Ramos (cell line): ENCODE results near the gene PLXNA2.

Experiments
- in situ Hi-C: fragments of 300-500 bp; cut with MboI; formaldehyde crosslinking; loops from one replicate; pipeline ENCODE4 v1.14.3; 2022; ENCODE audit warnings: low sequenced_read_pairs; ENCODE audit not compliant: unreplicated experiment

PLXNA2 gene

DNA sequence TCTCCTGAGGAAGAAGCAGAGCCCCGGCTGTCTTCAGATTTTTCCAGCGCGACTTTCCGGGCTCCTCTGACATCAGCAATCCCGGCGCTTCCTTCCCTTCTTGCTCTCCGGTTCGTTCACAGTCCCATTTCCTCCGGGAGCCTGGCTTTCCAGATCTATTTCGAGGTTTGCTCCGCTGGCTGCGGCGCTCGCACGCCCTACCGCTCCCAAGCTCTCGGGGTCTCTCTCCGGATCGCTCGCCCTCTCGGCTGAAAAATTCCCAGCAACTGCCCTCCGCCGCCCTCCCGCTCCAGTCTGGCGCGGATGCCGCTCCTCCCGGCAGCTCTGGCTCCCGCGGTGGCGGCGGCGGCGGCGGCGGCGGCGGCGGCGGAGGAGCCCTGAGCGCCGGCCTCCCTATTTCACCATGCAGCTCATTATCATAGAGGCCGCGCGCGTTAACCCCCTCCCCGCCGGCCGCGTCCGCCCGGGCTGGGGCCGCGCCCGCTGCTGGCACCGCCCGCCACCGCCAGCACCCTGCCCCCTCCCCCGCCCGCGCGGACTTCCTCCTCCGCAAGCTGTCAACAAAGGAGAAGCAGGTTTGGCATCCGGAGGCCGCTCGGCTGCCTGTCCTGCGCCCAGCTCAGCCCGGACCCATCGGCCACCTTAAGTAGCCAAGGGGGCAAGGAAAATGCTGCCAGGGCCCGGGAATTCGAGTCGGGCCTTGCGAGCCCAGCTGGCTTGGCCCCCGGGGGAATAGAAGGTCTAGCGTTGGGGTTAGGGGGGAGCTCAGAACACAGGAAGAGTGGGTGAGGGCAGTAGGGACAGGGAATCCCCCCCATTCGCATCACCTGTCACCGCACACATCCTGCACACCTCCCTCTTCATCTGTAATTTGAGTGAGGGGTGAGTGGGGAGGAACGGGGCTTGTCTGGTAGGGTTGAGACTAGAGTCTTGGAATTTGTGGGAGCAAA lies at the start of gene PLXNA2:
TSS of gene PLXNA2 (minus strand) at position 418 of the 950 bp plus-strand sequence. CDS start 26,462 bp downstream, outside the sequence.
- in situ Hi-C loops: no loop called here

DNA sequence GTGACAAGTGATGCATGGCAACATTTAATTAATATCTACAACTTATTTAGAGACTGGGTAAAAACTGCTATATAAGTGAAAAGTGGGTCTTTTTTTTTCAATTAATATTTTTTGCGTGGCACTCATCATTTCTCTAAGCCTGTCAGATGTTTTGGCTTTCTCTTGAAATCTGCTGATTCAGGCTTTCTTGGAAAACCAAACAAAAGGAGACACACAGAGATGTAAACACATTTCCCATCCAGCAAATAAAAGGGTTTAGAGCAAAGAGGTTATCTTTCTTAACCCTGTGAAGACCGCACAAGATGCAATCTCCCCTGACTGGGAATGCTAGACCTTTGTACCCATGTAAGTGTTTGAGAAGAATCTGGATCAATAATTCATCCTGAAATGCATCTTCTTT lies 48.7 kb upstream of the PLXNA2 start:
- in situ Hi-C loops: no loop called here

DNA sequence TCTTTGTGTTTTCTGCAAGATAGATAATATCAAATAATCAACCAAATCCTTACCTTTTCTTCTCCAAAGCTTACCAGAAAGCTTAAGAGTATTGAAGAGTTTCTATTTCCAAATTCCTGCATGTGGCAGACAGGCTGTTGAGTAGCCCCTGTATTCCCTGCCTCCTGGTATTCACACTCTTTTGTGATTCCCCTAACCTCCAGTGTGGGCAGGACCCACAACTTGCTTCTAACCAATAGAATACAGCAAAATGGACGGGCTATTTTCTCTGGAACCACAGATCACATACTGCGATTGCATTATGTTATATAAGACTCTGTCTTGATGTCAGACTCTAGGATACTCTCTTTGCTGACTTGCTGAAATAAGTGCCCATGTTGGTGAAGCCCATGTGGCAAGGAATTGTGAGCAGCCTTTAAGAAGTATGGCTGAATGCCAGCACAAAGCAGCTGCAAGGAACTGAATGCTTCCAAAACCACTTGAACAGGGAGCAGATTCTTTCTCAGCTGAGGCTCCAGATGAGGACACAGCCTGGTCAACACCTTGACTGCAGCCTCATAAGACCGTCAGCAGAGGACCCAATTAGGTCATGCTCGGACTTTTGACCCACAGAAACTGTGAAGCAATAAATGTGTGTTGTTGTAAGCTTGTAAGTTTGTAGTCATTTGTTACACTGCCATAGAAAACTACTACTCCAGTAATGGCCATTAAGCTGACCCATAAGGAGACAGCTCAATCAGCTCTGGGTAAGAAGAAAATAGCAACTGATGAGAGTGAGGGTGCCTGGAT lies 47.9 kb upstream of the PLXNA2 start:
- in situ Hi-C loops: no loop called here

GRCh38 chr1:208291129-208291528 lies 46.9 kb upstream of the PLXNA2 start:
- in situ Hi-C loops: no loop called here

DNA sequence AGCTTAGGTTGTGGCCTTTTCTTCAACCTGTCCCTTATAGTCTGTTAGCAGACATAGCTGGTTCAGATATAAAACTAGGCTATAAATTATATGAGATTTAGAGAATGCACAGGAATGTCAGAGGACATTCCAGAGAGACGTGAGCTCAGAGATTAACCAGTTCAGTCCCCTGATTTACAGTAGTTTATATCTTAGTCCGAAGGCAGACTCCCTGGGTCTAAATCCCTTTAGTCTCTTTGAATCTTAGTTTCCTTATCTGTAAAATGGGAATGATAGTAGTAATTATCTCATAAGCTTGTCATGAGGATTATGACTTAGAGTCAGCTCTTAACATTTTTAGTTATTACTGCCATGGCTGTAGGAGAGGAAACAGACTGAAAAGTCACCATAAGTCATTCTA lies 45.5 kb upstream of the PLXNA2 start:
- in situ Hi-C loops: no loop called here

- in situ Hi-C loops: no loop called here
Measured at GRCh38 chr1:208288495-208288894, 44.3 kb upstream of the PLXNA2 start.

DNA sequence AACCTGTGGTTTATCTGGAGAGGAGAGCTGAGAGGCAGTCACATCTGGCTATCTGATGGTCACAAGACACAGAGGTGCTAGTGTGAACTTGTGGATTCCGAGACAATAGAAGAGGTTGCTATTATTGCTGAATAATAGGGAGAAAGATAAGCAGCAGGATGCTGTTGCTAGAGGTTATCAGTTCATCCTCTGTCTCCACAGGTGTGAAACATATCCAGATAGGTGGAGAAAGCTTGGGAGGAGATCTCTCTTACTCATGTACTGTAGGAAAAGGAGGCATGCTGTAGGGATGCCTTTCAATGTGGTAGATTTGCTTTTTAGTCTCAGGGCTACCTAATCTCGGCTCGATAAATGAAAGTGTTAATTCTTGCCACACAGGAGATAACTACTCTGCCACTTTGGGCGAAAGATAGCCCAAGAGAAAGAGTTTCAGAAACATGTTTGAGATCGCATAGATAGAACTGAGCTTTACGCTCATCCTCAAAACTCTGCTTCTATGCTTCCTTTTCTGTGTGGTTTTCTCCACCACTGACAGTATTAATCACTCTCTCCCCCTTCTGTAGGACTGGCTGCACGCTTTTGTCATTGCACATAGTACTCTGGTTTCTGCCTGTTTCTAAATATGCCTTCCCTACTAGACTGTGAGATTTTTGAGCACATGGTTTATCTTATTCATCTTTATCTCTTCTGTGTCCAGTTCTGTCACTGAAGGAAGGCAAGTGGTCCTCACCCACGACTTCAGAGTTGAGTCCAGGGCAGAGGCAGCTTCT lies 36.7 kb upstream of the PLXNA2 start:
- in situ Hi-C loops: no loop called here

GRCh38 chr1:208279826-208280588 lies 35.8 kb upstream of the PLXNA2 start:
- in situ Hi-C loops: no loop called here

GRCh38 chr1:208278638-208279037 lies 34.5 kb upstream of the PLXNA2 start:
- in situ Hi-C loops: no loop called here

GRCh38 chr1:208276757-208277435 lies 32.7 kb upstream of the PLXNA2 start:
- in situ Hi-C loops: no loop called here

DNA sequence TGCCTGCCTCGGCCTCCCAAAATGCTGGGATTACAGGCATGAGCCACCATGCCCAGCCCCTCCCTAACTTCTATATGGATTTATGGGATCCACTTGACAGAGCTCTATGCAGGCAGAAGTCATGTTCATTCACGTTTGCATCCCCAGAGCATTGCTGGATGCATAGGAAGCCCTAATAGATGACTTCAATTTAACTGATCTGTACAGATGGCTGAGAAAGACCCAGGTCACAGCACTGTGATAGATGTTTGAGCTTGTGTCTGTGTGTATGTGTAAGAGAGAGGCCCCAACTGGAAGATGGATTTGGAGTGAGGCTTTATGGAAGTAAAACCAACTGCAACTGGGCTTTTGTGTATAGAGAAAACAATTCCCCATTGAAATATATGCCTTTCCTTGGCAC lies 30.9 kb upstream of the PLXNA2 start:
- in situ Hi-C loops: no loop called here

- in situ Hi-C loops: no loop called here
Measured at GRCh38 chr1:208273386-208274017, 29.3 kb upstream of the PLXNA2 start.

GRCh38 chr1:208272713-208273112 lies 28.5 kb upstream of the PLXNA2 start:
- in situ Hi-C loops: no loop called here

GRCh38 chr1:208272311-208272710 lies 28.1 kb upstream of the PLXNA2 start:
- in situ Hi-C loops: no loop called here

- in situ Hi-C loops: no loop called here
Measured at GRCh38 chr1:208271236-208271635, 27.1 kb upstream of the PLXNA2 start.

DNA sequence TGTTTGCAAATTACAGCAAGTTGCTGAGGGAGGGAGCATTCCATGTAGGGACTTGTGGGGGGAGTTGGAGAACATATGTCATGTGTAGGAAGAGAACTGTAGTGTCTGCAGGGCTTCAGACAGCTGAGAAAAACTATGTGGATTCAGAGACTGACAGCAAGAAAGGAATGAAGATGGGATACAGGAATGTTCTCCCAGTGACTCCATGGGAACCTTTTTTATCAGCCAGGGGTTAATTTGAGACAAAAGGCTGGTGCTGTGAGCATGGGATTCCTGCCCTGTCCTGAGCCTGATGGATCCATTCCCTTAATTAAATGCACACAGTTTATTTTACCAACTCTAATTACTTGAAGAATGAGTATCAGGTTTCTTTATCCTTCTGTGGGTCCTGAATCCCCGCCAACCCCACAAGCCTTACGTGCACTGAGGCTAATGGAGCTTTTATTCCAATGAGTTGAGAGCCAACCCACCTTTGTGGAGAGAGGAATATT lies 26.5 kb upstream of the PLXNA2 start:
- in situ Hi-C loops: no loop called here

- in situ Hi-C loops: no loop called here
Measured at GRCh38 chr1:208269338-208269666, 25.1 kb upstream of the PLXNA2 start.

GRCh38 chr1:208268541-208269337 lies 24.6 kb upstream of the PLXNA2 start:
- in situ Hi-C loops: no loop called here
